ENCODE measurements around the gene NMNAT2. TPM values are rescaled to one million over a fixed set of nuclear protein-coding genes. Genes with fewer than 3 reads are reported as not detected.

NMNAT2 gene
- total RNA-seq, 1 donor from 2014 or later: 2.2 TPM

DNA sequence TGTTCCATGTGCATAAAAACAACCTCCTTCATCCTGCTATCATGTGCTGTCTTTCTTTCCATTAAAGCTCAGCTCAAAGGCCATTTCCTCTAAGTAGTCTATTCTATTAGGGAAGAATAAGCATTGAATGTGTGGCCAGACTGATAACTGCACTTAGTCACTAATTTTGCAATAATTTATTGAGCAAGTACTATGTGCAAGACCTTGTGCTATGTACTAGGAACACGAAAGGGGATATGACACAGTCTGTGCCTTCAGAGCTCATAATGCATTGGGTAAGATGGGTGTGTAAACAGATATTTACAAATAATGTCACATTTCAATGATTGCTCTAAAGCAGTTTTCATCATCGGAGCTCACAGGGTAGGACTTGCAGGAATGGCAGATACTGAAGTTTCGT lies 54.2 kb downstream of the NMNAT2 start:
- no peak overlapping the region for H3K4me3 Mint-ChIP-seq (ENCODE audit: unreplicated experiment)
- H3K27me3 Mint-ChIP-seq (ENCODE audit: unreplicated experiment): peaks cover 53% of the 10 kb centered on the region
- H3K4me1 Mint-ChIP-seq (ENCODE audit: unreplicated experiment): peaks cover 3% of the 10 kb centered on the region
- no peak for DNase-seq (ENCODE audit: extremely low spot score, unreplicated experiment)
- no peaks in the 10 kb centered on the region for H3K9me3 Mint-ChIP-seq (ENCODE audit: unreplicated experiment)
- no peaks in the 10 kb centered on the region for H3K36me3 Mint-ChIP-seq (ENCODE audit: unreplicated experiment)
- no peak overlapping the region for H3K27ac Mint-ChIP-seq (ENCODE audit: unreplicated experiment)
- TF ChIP-seq, protein P1, sequence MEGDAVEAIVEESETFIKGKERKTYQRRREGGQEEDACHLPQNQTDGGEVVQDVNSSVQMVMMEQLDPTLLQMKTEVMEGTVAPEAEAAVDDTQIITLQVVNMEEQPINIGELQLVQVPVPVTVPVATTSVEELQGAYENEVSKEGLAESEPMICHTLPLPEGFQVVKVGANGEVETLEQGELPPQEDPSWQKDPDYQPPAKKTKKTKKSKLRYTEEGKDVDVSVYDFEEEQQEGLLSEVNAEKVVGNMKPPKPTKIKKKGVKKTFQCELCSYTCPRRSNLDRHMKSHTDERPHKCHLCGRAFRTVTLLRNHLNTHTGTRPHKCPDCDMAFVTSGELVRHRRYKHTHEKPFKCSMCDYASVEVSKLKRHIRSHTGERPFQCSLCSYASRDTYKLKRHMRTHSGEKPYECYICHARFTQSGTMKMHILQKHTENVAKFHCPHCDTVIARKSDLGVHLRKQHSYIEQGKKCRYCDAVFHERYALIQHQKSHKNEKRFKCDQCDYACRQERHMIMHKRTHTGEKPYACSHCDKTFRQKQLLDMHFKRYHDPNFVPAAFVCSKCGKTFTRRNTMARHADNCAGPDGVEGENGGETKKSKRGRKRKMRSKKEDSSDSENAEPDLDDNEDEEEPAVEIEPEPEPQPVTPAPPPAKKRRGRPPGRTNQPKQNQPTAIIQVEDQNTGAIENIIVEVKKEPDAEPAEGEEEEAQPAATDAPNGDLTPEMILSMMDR (IDR thresholded peaks at IDR 0.05): no peak

DNA sequence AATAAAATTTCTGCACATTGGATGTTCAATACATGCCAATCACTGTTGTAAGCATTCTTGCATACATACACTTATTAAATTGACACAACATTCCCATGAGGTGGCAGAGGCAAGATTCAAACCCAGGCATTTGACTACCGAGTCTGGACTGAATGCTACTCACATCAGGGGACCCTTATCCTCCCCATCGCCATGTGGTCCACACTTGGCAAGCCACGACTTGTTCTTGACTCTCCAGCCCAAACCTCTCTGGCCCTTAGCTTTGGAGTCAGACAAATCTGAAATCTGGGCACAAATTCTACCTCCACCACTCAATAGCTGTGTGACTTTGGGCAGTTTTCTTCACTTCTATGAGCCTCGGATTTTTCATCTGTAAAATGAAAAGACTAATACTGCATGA lies 57.1 kb downstream of the NMNAT2 start:
- H3K9me3 Mint-ChIP-seq (ENCODE audit: unreplicated experiment): no peaks in the 10 kb centered on the region
- no peak overlapping the region for H3K4me3 Mint-ChIP-seq (ENCODE audit: unreplicated experiment)
- DNase-seq (ENCODE audit: extremely low spot score, unreplicated experiment): no peak
- peaks cover 49% of the 10 kb centered on the region for H3K27me3 Mint-ChIP-seq (ENCODE audit: unreplicated experiment)
- H3K36me3 Mint-ChIP-seq (ENCODE audit: unreplicated experiment): no peaks in the 10 kb centered on the region
- TF ChIP-seq, protein P1 (IDR thresholded peaks at IDR 0.05): no peak
- peaks cover 3% of the 10 kb centered on the region for H3K4me1 Mint-ChIP-seq (ENCODE audit: unreplicated experiment)
- no peak overlapping the region for H3K27ac Mint-ChIP-seq (ENCODE audit: unreplicated experiment)

DNA sequence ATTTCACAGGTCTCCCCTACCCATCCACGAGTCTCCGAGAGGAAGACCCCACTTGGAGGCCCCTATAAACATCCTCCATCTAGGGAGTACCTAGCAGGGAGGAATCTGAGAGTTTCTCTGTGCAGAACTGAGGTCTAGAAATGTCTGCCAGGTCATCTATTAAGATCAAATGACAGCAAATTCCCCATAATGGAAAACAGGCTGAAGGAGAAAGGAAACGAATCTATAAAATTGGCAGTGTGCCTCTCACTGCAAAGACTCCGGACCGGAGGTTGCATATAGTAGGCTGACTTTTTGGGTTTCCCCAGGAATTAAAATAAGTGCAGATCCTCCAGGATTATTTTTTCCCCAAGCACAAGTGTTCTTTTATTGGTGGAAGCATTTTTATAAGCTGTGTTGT lies 57.7 kb downstream of the NMNAT2 start:
- Mint-ChIP-seq H3K4me3 (ENCODE audit: unreplicated experiment) (no peak overlapping the region), H3K36me3 (ENCODE audit: unreplicated experiment) (no peaks in the 10 kb centered on the region), H3K4me1 (ENCODE audit: unreplicated experiment) (peaks cover 3% of the 10 kb centered on the region), H3K27ac (ENCODE audit: unreplicated experiment) (no peak overlapping the region), H3K27me3 (ENCODE audit: unreplicated experiment) (peaks cover 49% of the 10 kb centered on the region), H3K9me3 (ENCODE audit: unreplicated experiment) (no peaks in the 10 kb centered on the region)
- DNase-seq (ENCODE audit: extremely low spot score, unreplicated experiment): no peak
- TF ChIP-seq, protein P1 (IDR thresholded peaks at IDR 0.05): no peak

DNA sequence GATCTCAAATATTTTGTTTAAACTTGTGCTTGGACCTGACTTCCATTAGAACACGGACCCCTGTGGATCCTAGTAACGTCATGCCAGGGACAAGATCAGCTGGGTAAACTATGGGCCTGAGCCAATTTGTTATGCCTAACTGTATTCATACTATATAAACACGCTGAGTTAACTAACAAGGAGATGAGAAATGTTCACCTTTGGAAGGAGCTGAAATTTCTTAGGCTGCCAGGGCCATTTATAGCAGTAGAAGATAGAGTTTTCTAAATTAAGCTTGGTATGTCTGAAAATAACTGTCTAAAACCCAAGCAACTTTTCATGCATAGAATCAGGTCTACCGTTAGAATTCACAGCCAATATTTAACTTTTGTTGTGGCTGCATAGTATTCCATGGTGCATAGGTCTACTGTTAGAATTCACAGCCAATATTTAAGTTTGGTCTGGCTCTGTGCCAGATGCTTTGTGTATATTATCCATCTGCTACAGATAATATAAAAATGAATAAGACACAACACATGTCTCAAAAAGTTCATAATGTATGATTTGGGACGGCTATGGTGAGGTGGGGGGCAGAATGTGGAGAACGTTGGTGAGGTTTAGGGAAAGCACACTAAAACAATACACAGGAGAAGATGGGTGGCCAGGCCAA lies 61.5 kb downstream of the NMNAT2 start:
- Mint-ChIP-seq H3K9me3 (ENCODE audit: unreplicated experiment) (no peaks in the 10 kb centered on the region), H3K4me1 (ENCODE audit: unreplicated experiment) (peaks cover 10% of the 10 kb centered on the region), H3K36me3 (ENCODE audit: unreplicated experiment) (no peaks in the 10 kb centered on the region), H3K4me3 (ENCODE audit: unreplicated experiment) (no peak overlapping the region), H3K27ac (ENCODE audit: unreplicated experiment) (no peak overlapping the region), H3K27me3 (ENCODE audit: unreplicated experiment) (peaks cover 38% of the 10 kb centered on the region)
- no peak for DNase-seq (ENCODE audit: extremely low spot score, unreplicated experiment)
- TF ChIP-seq, protein P1 (IDR thresholded peaks at IDR 0.05): no peak

DNA sequence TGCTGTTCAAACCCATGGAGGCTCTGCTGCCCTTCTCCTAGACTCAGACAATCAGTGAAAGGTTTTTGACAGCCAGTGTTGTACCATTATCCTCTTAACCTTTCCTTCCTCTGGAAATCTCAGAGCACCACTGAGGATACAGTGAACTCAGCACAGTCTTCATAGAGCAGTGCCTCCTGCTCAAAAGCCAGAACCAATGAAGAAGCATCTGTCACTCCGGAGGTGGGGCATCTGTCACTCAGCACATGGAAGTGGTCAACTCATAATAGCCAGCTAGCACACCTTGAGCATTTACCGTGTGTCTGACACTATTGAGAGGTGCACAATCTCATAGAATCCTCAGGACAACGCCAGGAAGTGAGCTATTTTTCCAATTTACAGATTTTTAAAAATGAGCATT lies 62.4 kb downstream of the NMNAT2 start:
- no peak for DNase-seq (ENCODE audit: extremely low spot score, unreplicated experiment)
- Mint-ChIP-seq H3K36me3 (ENCODE audit: unreplicated experiment) (no peaks in the 10 kb centered on the region), H3K27ac (ENCODE audit: unreplicated experiment) (no peak overlapping the region), H3K27me3 (ENCODE audit: unreplicated experiment) (peaks cover 30% of the 10 kb centered on the region), H3K4me1 (ENCODE audit: unreplicated experiment) (peaks cover 10% of the 10 kb centered on the region), H3K4me3 (ENCODE audit: unreplicated experiment) (no peak overlapping the region), H3K9me3 (ENCODE audit: unreplicated experiment) (no peaks in the 10 kb centered on the region)
- TF ChIP-seq, protein P1 (IDR thresholded peaks at IDR 0.05): no peak

All from osteocyte (in vitro differentiated cells).